GM18517 (cell line): ENCODE measurements around the gene HSF5.

Experiments used
- ATAC-seq: cut with Tn5 transposase; IDR thresholded peaks from one replicate; pipeline ENCODE4 v1.9.1; 2021; ENCODE audit warnings: mild to moderate bottlenecking, moderate library complexity; ENCODE audit not compliant: unreplicated experiment

HSF5 gene

GRCh38 chr17:58388302-58389190 is 99.7 kb downstream of the HSF5 start:
- no peak for ATAC-seq

GRCh38 chr17:58387834-58388233 is 100.4 kb downstream of the HSF5 start:
- ATAC-seq, result no peak

GRCh38 chr17:58386708-58387107 is 101.5 kb downstream of the HSF5 start:
- no peak for ATAC-seq

- ATAC-seq, result no peak
These were observed 102.8 kb downstream of the HSF5 start for GRCh38 chr17:58385359-58385899.

GRCh38 chr17:58384897-58385296 is 103.3 kb downstream of the HSF5 start:
- no peak for ATAC-seq

- ATAC-seq, result no peak
These were observed 104.2 kb downstream of the HSF5 start for GRCh38 chr17:58383892-58384462.

GRCh38 chr17:58382872-58383242 is 105.4 kb downstream of the HSF5 start:
- ATAC-seq, result no peak

GRCh38 chr17:58382108-58382871 is 105.9 kb downstream of the HSF5 start:
- ATAC-seq, result peak; percentile 71

GRCh38 chr17:58381124-58382035 is 106.8 kb downstream of the HSF5 start:
- ATAC-seq, result no peak

- ATAC-seq, result no peak
These were observed 107.7 kb downstream of the HSF5 start for GRCh38 chr17:58380207-58381123.

GRCh38 chr17:58379511-58379824 is 108.7 kb downstream of the HSF5 start:
- ATAC-seq, result no peak

- no peak for ATAC-seq
These were observed 109.3 kb downstream of the HSF5 start for GRCh38 chr17:58378733-58379510.

- no peak for ATAC-seq
These were observed 110.5 kb downstream of the HSF5 start for GRCh38 chr17:58377661-58378060.

GRCh38 chr17:58377093-58377601 is 111.1 kb downstream of the HSF5 start:
- ATAC-seq, result no peak

- ATAC-seq, result no peak
These were observed 111.7 kb downstream of the HSF5 start for GRCh38 chr17:58376472-58377000.

GRCh38 chr17:58375811-58376210 is 112.4 kb downstream of the HSF5 start:
- ATAC-seq, result no peak

GRCh38 chr17:58375256-58375655 is 113.0 kb downstream of the HSF5 start:
- no peak for ATAC-seq

GRCh38 chr17:58373923-58374322 is 114.3 kb downstream of the HSF5 start:
- no peak for ATAC-seq
